Mucosa of descending colon (tissue), 3 donors: ENCODE results near the gene OPA1. TPM values are rescaled to one million over a fixed set of nuclear protein-coding genes. Genes with fewer than 3 reads are reported as not detected.

ENCODE experiments used
- ATAC-seq: fragments of 200-7000 bp; cut with Tn5 transposase; one replicate; pipeline ENCODE4 v1.9.1; 2020; ENCODE audit warnings: mild to moderate bottlenecking, moderate library complexity
- DNase-seq, 3 donors: peaks; one replicate each; pipeline ENCODE4 v3.0.0-alpha.2; 2020
- H3K36me3 ChIP-seq: fragments of 200-600 bp; one replicate; pipeline ENCODE4 v1.8.0; 2021; ENCODE audit warnings: low read depth, mild to moderate bottlenecking
- H3K4me1 ChIP-seq: fragments of 200-600 bp; one replicate; pipeline ENCODE4 v1.8.0; 2021; ENCODE audit warnings: low read depth, mild to moderate bottlenecking
- H3K4me3 ChIP-seq: fragments of 200-600 bp; one replicate; pipeline ENCODE4 v1.8.0; 2021; ENCODE audit warnings: mild to moderate bottlenecking
- H3K9me3 ChIP-seq: fragments of 200-600 bp; one replicate; pipeline ENCODE4 v1.8.0; 2021; ENCODE audit warnings: mild to moderate bottlenecking
- intact Hi-C, 2 donors: fragments of 100-400 bp; cut with DNase I in 1 of 2; cut with micrococcal nuclease in 1 of 2; formaldehyde crosslinking; loops; one replicate each; pipeline versions ENCODE4 v1.11.0 to v1.11.1; 2022; cut with DNase I, micrococcal nuclease
- total RNA-seq, 3 donors: library from RNA; stranded (reverse); fragmentation: NEBNext Ultra II Directional in 2 of 3; extraction: Animal tissue kit (Norgen Biotek cat#: 25700) in 2 of 3; gene quantifications; one replicate each; pipeline versions ENCODE4 v1.2.1 to v1.2.4, GENCODE V29; 2021 to 2023
- TF ChIP-seq, protein P1 (sequence below): fragments of 200-600 bp; IDR thresholded peaks from one replicate; pipeline ENCODE4 v1.8.0; 2022; ENCODE audit warnings: antibody characterized with exemption, mild to moderate bottlenecking
- donor health status: DM: no; HTN: no; CAD: no; lungs with moderate emphysema.
- donor health status: DM: no; HTN: no; CAD: no.
- donor health status: DM: no; HTN: yes; CAD: no.

OPA1 gene
- total RNA-seq, 3 donors from 2014 or later, result 67.8 to 90.8 (median 82.1) TPM

DNA sequence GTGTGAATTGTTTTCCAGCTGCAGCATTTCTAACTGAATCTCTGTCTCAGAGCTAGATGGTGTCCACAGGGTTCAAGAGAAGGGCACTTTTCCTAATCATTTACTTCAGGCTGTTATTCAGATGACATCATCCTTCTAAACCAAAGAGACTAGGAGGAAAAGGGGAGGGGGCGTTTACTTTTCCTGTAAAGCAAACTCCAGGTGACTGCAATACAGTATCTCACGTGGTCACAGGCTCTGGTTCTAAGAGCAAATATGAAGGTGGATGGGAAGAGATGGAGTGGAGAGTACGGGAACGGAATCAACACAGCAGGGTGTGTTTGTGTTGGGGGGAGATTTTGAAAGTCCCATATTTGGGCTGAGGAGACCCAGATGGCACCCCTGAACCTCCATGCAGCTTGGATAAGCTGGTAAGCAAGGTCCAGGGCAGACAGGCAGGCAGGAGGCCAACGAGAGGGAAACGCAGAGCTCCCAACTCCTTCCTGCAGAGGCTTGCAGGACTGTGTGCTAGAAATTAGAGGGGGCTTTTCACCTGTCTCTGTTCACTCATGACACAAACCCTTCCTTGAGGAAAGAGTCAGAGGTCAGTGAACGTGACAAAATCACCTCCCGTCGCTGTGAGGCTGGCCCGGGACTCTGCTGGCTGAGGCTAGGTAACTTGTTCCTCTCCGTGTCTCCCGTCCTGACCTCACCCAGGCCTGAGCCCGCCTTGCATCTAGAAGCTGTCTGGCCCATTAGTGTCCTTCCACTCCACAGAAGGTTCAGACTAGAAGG, 151.2 kb downstream of the OPA1 start:
- peak in 1 of 3 donors; percentile 62 for DNase-seq
- H3K4me3 ChIP-seq, result no peak overlapping the region
- no peaks in the 10 kb centered on the region for H3K36me3 ChIP-seq

DNA sequence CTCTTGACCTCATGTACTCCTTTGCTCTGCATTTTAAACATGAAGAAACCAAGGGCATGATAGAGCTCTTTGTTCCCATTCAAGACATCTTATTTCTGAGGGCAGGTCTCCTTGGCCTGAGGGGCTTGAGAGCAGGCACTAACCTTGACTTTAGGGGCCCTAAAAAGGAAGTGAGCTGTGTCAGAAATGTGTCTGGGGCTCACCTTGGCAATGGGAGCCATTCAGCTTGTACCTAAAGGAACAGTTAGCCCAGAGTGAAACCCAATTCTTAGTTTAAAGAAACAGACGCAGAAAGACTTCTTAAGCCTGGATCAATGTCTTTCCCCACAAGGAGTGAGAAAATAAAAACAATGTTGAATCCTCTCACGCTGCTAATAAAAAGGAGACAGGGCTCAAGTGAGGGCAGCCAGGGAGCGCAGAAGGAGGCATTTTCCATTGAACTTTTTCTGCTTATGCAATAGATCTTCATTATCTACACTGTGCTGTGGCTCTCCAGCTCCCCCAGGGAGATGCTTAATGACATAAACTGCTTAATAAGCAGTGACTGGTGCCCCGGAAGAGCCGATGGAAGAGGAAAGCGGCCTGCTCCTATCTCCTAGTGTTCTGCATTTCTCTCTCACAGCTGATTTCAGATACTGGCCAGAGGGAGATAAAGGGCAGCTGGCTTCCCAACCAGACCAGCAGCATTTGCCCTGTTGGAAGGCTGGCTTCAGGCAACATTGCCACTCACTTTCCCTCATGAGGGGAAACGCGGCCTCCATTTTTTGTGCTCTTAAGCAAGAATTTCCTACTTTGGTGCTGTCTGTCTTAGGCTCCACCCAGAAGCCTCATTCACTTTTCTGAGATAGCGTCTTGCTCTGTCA, 152.0 kb downstream of the OPA1 start:
- ATAC-seq (no peak), DNase-seq (no peak)
- intact Hi-C loops, result no loop called here
- H3K36me3 ChIP-seq, result no peaks in the 10 kb centered on the region
- H3K4me1 ChIP-seq, result peaks cover 5% of the 10 kb centered on the region
- TF ChIP-seq, protein P1, sequence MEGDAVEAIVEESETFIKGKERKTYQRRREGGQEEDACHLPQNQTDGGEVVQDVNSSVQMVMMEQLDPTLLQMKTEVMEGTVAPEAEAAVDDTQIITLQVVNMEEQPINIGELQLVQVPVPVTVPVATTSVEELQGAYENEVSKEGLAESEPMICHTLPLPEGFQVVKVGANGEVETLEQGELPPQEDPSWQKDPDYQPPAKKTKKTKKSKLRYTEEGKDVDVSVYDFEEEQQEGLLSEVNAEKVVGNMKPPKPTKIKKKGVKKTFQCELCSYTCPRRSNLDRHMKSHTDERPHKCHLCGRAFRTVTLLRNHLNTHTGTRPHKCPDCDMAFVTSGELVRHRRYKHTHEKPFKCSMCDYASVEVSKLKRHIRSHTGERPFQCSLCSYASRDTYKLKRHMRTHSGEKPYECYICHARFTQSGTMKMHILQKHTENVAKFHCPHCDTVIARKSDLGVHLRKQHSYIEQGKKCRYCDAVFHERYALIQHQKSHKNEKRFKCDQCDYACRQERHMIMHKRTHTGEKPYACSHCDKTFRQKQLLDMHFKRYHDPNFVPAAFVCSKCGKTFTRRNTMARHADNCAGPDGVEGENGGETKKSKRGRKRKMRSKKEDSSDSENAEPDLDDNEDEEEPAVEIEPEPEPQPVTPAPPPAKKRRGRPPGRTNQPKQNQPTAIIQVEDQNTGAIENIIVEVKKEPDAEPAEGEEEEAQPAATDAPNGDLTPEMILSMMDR, result no peak
- H3K4me3 ChIP-seq, result no peak overlapping the region
- H3K9me3 ChIP-seq, result no peaks in the 10 kb centered on the region

More for the DNA sequence above, 151.2 kb downstream of the OPA1 start:
- Histone ChIP-seq H3K4me1 (peaks cover 5% of the 10 kb centered on the region), H3K9me3 (no peaks in the 10 kb centered on the region)
- intact Hi-C loops, result no loop called here
- ATAC-seq, result peak; percentile 96
- TF ChIP-seq, protein P1, result no peak

DNA sequence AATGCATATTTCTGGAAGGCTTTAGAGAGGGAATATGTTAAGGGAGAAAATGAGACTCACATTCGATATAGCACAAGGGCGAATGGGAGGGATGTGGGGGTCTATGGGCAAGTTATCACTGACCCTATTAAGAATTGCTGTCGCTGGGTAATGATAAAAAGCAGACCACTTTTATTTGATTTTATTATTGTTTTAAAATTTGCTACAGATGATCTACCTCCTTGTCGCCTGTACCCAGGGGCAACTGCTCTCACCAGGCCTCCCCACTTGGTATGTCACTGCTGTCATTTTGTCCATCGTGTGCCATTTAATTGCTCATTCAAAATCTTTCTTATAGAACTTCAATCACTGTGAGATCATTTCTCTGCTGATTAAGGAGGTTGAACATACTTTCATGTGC, 153.8 kb downstream of the OPA1 start:
- TF ChIP-seq, protein P1, result no peak
- no peak for DNase-seq
- H3K9me3 ChIP-seq, result no peaks in the 10 kb centered on the region
- H3K36me3 ChIP-seq, result no peaks in the 10 kb centered on the region
- intact Hi-C loops, result no loop called here
- H3K4me1 ChIP-seq, result peaks cover 5% of the 10 kb centered on the region
- H3K4me3 ChIP-seq, result no peak overlapping the region
- no peak for ATAC-seq

Other genes with a start within 250 kb of the OPA1 start
- under 1 TPM; 0.35 to 0.61 (median 0.41) TPM for gene ATP13A5, start 214.5 kb upstream of the OPA1 start, total RNA-seq
- gene ATP13A4, start 38.3 kb upstream of the OPA1 start, total RNA-seq, result 10 to 100 TPM in 2 of 3 donors, 1 to 10 TPM in 1; 7.3 to 33.6 (median 19.1) TPM